Keratinocyte (primary cell): Measurements from ENCODE around the gene MAPK4. TPM values are rescaled to one million over a fixed set of nuclear protein-coding genes. Genes with fewer than 3 reads are reported as not detected.
A peak's percentile ranks its signal among the peaks of the same experiment; 100 is the strongest.

Experiments
- DNase-seq: peaks from one replicate; pipeline ENCODE4 v3.0.0-alpha.2; 2011; ENCODE audit warnings: low read depth, missing footprints, low spot score
- FAIRE-seq: peaks from 2 replicates; lab custom pipeline; 2011; peaks lifted over from hg19 to GRCh38; lab: Jason Lieb, UNC
- H2AFZ ChIP-seq: 2 replicates; pipeline ENCODE4 v1.6.0; 2012; ENCODE audit warnings: low read length, control low read depth, inconsistent platforms; ENCODE audit not compliant: control insufficient read depth
- H3K27ac ChIP-seq: 2 replicates; pipeline ENCODE4 v1.5.1; 2011; ENCODE audit warnings: low read length; ENCODE audit not compliant: control insufficient read depth, insufficient read depth
- H3K27me3 ChIP-seq: 3 replicates; pipeline ENCODE4 v1.6.0; 2011; ENCODE audit warnings: low read length; ENCODE audit not compliant: control insufficient read depth, insufficient read depth; ENCODE audit errors: extremely low read depth
- H3K36me3 ChIP-seq, 2 experiments: 2 replicates in 1 of 2; 3 replicates in 1 of 2; pipeline ENCODE4 v1.5.1; 2011; ENCODE audit warnings: low read length in 2 of 2, mild to moderate bottlenecking in 1 of 2; ENCODE audit not compliant: control insufficient read depth in 2 of 2, insufficient read depth in 2 of 2; ENCODE audit errors: extremely low read depth in 1 of 2
- H3K4me1 ChIP-seq: 3 replicates; pipeline ENCODE4 v1.5.1; 2011; ENCODE audit warnings: low read length; ENCODE audit not compliant: control insufficient read depth, insufficient read depth; ENCODE audit errors: extremely low read depth
- H3K4me2 ChIP-seq: 3 replicates; pipeline ENCODE4 v1.6.0; 2011; ENCODE audit warnings: low read depth, low read length; ENCODE audit not compliant: control insufficient read depth, insufficient read depth; ENCODE audit errors: extremely low read depth
- H3K4me3 ChIP-seq, 3 experiments: fragments of 200-600 bp in 1 of 3; sonication (generic) in 1 of 3; 2 replicates in 2 of 3; 3 replicates in 1 of 3; pipeline ENCODE4 v1.5.1; 2011 to 2016; ENCODE audit warnings: low read length in 3 of 3, mild to moderate bottlenecking in 3 of 3, control low read depth in 2 of 3, inconsistent platforms in 1 of 3, low read depth in 1 of 3, mixed read lengths in 1 of 3, mixed run types in 1 of 3, moderate library complexity in 1 of 3; ENCODE audit not compliant: control insufficient read depth in 2 of 3, insufficient read depth in 2 of 3; ENCODE audit errors: extremely low read depth in 1 of 3
- H3K79me2 ChIP-seq: 2 replicates; pipeline ENCODE4 v1.6.0; 2012; ENCODE audit warnings: low read length; ENCODE audit not compliant: control insufficient read depth, insufficient read depth
- H3K9ac ChIP-seq: 3 replicates; pipeline ENCODE4 v1.6.0; 2011; ENCODE audit warnings: low read length; ENCODE audit not compliant: control insufficient read depth, insufficient read depth; ENCODE audit errors: extremely low read depth
- H3K9me1 ChIP-seq: 3 replicates; pipeline ENCODE4 v1.6.0; 2011; ENCODE audit warnings: low read length; ENCODE audit not compliant: control insufficient read depth, insufficient read depth; ENCODE audit errors: extremely low read depth
- H3K9me3 ChIP-seq: 2 replicates; pipeline ENCODE4 v1.5.1; 2012; ENCODE audit warnings: low read depth, low read length; ENCODE audit not compliant: control insufficient read depth
- H4K20me1 ChIP-seq: 3 replicates; pipeline ENCODE4 v1.6.0; 2011; ENCODE audit warnings: low read length; ENCODE audit not compliant: control insufficient read depth, insufficient read depth; ENCODE audit errors: extremely low read depth
- EZH2 ChIP-seq: IDR thresholded peaks from one replicate; pipeline ENCODE4 v1.6.1; 2012; ENCODE audit warnings: inconsistent platforms, mild to moderate bottlenecking, low read length, moderate library complexity
- dilution Hi-C: fragments of 300-500 bp; cut with MboI; formaldehyde crosslinking; loops from one replicate; pipeline ENCODE4 v1.7.0; 2020; ENCODE audit warnings: low sequenced_read_pairs; ENCODE audit not compliant: extremely low pct_ligation_motif_present
- polyA plus RNA-seq, 5 experiments: library from polyadenylated mRNA; depleted of rRNA in 3 of 5; stranded (reverse) in 3 of 5; stranded (forward) in 1 of 5; unstranded in 1 of 5; fragments of >200 nt; gene quantifications; 1 replicate in 1 of 5; 2 replicates in 3 of 5; 3 replicates in 1 of 5; pipeline versions ENCODE4 v1.2.1 to v1.2.3, GENCODE V29; 2011 to 2012; ENCODE audit warnings: missing spikeins in 2 of 5, low read depth in 1 of 5, low replicate concordance in 1 of 5
- TF ChIP-seq, protein P1 (sequence below), 3 experiments: IDR thresholded peaks in 1 of 3; conservative IDR thresholded peaks in 1 of 3; optimal IDR thresholded peaks in 1 of 3; 2 replicates in 2 of 3; 3 replicates in 1 of 3; pipeline versions ENCODE3 to v1.5.1; 2011; ENCODE audit warnings: low read length in 3 of 3, mild to moderate bottlenecking in 3 of 3, moderate library complexity in 2 of 3, control low read depth in 1 of 3, inconsistent platforms in 1 of 3; ENCODE audit not compliant: insufficient read depth in 2 of 3; ENCODE audit errors: extremely low read depth in 1 of 3

The MAPK4 gene
- polyA plus RNA-seq, 1 donor (not counting 4 experiments of a cell fraction or from before 2014, with no cell fraction given), result not detected

DNA sequence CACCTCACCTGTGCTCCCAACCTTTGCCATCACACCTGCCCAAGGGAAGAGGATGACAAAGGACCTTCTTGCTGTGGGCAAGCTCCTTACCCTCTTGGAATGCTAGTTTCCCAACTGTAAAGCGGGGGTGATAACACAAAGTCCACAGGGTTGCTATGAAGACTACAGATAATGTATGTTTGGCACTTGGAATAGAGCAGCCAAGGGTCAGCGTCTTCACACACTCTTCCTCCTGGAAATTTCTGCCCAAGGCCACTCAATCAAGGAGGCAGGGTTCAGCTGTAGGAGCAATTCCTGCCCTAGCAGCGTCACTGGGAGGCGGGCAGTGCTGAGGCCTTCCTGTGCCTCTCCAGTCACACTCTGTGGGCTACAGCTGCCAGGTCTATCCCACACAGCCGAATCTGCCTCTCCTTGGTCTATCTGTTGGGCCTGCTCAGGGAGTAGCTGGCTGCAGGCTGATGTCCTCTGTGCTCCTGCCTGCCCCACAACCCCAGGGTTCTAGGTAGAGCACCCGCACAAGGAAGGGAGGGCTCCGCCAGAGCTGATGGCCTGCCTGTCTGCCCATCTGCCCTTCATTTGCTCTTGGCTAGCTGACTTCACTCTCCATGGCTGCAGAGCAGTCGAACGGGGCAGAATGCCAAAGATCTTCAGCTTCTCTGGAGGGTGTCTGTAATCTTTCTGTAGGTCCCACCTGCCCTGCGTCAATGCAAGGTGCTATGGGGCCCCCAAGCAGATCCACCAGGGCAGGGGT is 168.0 kb downstream of the MAPK4 start:
- H3K4me2 ChIP-seq, result no peak overlapping the region
- no peak overlapping the region for H2AFZ ChIP-seq
- H3K4me1 ChIP-seq, result peaks cover 2% of the 10 kb centered on the region
- TF ChIP-seq, protein P1, sequence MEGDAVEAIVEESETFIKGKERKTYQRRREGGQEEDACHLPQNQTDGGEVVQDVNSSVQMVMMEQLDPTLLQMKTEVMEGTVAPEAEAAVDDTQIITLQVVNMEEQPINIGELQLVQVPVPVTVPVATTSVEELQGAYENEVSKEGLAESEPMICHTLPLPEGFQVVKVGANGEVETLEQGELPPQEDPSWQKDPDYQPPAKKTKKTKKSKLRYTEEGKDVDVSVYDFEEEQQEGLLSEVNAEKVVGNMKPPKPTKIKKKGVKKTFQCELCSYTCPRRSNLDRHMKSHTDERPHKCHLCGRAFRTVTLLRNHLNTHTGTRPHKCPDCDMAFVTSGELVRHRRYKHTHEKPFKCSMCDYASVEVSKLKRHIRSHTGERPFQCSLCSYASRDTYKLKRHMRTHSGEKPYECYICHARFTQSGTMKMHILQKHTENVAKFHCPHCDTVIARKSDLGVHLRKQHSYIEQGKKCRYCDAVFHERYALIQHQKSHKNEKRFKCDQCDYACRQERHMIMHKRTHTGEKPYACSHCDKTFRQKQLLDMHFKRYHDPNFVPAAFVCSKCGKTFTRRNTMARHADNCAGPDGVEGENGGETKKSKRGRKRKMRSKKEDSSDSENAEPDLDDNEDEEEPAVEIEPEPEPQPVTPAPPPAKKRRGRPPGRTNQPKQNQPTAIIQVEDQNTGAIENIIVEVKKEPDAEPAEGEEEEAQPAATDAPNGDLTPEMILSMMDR (optimal IDR thresholded peaks at IDR 0.05 in 1 of 3, IDR thresholded peaks at IDR 0.05 in 1 of 3, conservative IDR thresholded peaks at IDR 0.05 in 1 of 3; ENCODE audit: extremely low read depth in 1 of 3, insufficient read depth in 2 of 3, low read length in 3 of 3), result no peak
- no peaks in the 10 kb centered on the region for H4K20me1 ChIP-seq
- H3K79me2 ChIP-seq, result no peaks in the 10 kb centered on the region
- DNase-seq (no peak), FAIRE-seq (peak; percentile 52)
- no peak overlapping the region for H3K27ac ChIP-seq
- no peak overlapping the region for H3K4me3 ChIP-seq
- dilution Hi-C loops, result no loop called here
- peaks cover 5% of the 10 kb centered on the region for H3K27me3 ChIP-seq
- H3K9ac ChIP-seq, result no peak overlapping the region
- H3K36me3 ChIP-seq, result no peaks in the 10 kb centered on the region
- no peaks in the 10 kb centered on the region for H3K9me1 ChIP-seq
- H3K9me3 ChIP-seq, result no peaks in the 10 kb centered on the region

DNA sequence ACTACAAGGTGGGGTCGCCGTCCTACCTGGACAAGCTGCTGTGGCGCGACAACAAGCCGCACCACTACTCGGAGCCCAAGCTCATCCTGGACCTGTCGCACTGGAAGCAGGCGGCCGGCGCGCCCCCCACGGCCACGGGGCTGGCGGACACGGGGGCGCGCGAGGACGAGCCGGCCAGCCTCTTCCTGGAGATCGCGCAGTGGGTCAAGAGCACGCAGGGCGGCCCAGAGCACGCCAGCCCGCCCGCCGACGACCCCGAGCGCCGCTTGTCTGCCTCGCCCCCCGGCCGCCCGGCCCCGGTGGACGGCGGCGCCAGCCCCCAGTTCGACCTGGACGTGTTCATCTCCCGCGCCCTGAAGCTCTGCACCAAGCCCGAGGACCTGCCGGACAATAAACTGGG is 169.5 kb downstream of the MAPK4 start:
- FAIRE-seq, result no peak
- H3K79me2 ChIP-seq, result no peaks in the 10 kb centered on the region
- peaks cover 2% of the 10 kb centered on the region for H3K4me1 ChIP-seq
- H4K20me1 ChIP-seq, result no peaks in the 10 kb centered on the region
- no peak overlapping the region for H3K27ac ChIP-seq
- H3K27me3 ChIP-seq, result peaks cover 5% of the 10 kb centered on the region
- no peak overlapping the region for H3K4me3 ChIP-seq
- no peaks in the 10 kb centered on the region for H3K9me1 ChIP-seq
- H3K9me3 ChIP-seq, result no peaks in the 10 kb centered on the region
- TF ChIP-seq, protein P1 (optimal IDR thresholded peaks at IDR 0.05 in 1 of 3, IDR thresholded peaks at IDR 0.05 in 1 of 3, conservative IDR thresholded peaks at IDR 0.05 in 1 of 3; ENCODE audit: extremely low read depth in 1 of 3, insufficient read depth in 2 of 3, low read length in 3 of 3), result no peak
- TF ChIP-seq EZH2, result no peak
- dilution Hi-C loops, result no loop called here
- no peak overlapping the region for H3K4me2 ChIP-seq
- no peak overlapping the region for H3K9ac ChIP-seq
- no peak for DNase-seq
- H3K36me3 ChIP-seq, result no peaks in the 10 kb centered on the region
- H2AFZ ChIP-seq, result no peak overlapping the region
